T47D (cell line): ENCODE measurements around the gene APOD.
A peak's percentile ranks its signal among the peaks of the same experiment; 100 is the strongest.

Experiments used
- DNase-seq, 2 experiments: peaks; one replicate each; pipeline versions ENCODE4 v3.0.0 to v3.0.0-alpha.2; 2011 to 2012; ENCODE audit warnings: low read depth in 1 of 2, low spot score in 1 of 2
- JUND ChIP-seq: IDR thresholded peaks from 2 replicates; pipeline ENCODE4 v1.6.1; 2012; ENCODE audit warnings: low read depth
- in situ Hi-C: cut with HindIII; loops from 2 replicates; pipeline ENCODE4 v1.10.0; 2016; ENCODE audit warnings: low sequenced_read_pairs, low pct_unique_long_range_greater_than_20kb

The APOD gene

DNA sequence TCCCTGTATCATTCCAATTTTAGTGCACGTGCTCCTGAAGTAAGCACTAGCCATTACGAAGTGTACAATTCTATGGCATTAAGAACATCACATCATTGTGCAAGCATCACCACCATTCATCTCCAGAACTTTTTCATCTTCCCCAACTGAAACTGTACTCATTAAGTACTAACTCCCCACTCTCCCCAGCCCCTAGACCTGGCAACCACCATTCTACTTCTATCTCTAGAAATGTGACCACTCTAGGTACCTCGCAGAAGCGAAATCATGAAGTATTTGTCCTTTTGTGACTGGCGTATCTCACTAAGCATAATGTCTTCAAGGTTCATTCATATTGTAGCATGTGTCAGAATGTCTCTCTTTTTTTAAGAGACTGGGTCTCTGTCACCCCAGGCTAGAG, 52.1 kb downstream of the APOD start:
- no peak for DNase-seq
- no peak for TF ChIP-seq JUND

DNA sequence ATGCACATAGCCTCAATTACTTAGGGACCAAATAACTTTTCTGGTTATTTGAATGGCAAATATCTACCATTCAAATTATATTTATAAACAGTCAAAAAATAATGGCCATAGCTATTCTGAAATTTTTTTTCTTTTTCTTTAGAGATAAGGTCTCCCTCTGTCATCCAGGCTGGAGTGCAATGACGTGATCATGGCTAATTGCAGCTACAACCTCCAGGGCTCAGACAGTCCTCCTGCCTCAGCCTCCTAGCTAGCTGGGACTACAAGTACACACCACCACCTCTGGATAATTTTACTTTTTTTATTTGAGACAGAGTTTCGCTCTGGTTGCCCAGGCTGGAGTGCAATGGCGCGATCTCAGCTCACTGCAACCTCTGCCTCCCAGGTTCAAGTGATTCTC, 57.2 kb downstream of the APOD start:
- in situ Hi-C loops: no loop called here
- DNase-seq: no peak
- TF ChIP-seq JUND: no peak

More for the DNA sequence above, 52.1 kb downstream of the APOD start:
- in situ Hi-C loops: no loop called here

DNA sequence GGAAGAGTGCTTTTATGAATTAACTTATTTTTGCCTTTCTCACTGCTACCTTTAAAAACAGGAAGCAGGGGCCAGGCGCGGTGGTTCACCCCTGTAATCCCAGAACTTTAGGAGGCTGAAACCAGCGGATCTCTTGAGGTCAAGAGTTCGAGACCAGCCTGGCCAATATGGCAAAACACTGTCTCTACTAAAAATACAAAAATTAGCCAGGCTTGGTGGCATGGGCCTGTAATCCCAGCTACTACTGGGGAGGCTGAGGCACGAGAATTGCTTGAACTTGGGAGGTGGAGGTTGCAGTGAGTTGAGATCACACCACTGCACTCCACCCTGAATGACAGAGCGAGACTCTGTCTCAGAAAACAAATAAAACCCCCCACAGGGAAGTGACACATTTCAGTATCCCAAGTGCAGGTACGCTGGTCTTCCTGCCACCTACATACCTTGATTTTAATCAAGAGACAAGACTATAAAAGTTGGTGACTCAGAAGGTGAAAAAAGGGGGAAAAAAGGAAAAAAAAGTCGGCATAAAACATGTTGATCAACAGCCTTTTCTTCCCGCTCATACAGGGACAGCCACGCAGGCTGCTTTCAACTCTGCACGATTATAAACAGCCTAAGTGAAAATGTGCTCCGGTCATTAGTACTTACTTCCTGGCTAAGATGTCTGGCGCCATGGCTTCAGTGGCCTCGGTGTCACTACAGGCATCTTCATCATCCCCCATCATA, 59.4 kb downstream of the APOD start:
- DNase-seq: no peak
- in situ Hi-C loops: no loop called here
- TF ChIP-seq JUND: no peak

DNA sequence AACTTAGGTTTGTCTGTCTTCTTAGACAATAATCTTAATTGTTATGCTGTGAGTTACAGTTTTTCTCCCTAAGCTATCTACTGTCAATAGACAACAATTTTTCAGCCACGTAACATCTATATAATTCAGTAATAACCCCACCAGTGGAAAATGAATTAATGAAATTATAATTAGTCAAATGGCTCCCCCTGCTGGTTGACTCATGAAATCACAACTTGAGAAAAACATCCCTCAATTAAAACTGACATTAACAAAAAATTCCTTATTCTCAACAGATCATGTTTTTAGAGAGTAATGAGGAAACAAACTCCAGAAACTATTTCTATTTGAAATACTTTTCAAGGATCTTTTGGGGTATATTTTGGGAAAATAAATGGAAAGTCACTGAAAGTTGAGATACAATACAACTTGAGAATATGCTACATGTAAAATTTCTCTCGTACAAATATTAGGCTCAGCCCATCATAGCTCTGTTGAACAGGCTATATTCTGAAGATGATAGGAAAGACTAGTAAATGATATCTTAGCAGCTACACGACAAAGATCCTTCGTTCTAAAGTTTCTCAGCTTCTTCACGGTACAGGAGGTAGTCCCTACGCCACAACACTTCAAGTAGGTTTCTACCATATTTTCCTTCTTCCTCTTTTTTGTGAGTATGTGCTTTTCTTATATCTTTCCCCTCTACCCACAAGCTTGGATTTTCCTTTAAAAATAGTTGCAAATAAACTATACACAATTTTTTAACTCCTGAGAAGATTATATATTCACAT, 61.3 kb downstream of the APOD start:
- DNase-seq: peak; percentile 66 to 67
- in situ Hi-C loops: no loop called here
- TF ChIP-seq JUND: 0 out of 2 replicates have a peak, but pooled peaks have one; percentile 7
